HG03108 (cell line): ENCODE data around the gene ZNF646.

Experiments used
- ATAC-seq: cut with Tn5 transposase; IDR thresholded peaks from one replicate; pipeline ENCODE4 v1.9.1; 2021; ENCODE audit warnings: moderate library complexity; ENCODE audit not compliant: unreplicated experiment

The ZNF646 gene

GRCh38 chr16:31063495-31063842 lies 10.8 kb upstream of the ZNF646 start:
- no peak for ATAC-seq

GRCh38 chr16:31063843-31064611 lies 10.2 kb upstream of the ZNF646 start:
- no peak for ATAC-seq

DNA sequence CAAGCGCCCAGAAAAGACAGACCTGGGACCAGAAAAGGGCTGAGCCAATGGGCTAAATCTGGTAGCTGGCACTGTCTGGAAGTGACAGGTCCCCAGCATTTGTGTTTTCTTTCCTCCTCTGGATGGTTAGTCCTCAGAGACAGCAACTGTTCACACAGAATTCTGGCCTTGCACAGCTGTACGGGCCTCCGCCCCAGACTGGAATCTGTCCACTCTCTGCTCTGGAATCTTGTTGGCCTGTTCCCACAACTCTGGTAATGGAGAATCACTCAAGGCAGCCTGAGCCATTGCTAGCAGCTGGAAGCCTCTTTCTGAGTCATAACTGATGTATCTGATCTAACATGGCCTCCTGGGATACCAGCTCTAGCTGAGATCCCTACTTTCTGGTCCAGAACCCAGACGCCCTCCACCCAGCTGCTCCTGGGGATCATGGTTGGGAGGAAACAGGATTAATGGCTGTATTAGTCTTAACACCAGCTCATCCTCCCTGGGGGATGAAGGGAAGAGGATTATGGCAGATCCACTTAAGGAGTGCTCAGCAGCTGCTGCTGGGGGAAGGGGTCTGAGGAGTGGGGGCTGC lies 9.2 kb upstream of the ZNF646 start:
- no peak for ATAC-seq

DNA sequence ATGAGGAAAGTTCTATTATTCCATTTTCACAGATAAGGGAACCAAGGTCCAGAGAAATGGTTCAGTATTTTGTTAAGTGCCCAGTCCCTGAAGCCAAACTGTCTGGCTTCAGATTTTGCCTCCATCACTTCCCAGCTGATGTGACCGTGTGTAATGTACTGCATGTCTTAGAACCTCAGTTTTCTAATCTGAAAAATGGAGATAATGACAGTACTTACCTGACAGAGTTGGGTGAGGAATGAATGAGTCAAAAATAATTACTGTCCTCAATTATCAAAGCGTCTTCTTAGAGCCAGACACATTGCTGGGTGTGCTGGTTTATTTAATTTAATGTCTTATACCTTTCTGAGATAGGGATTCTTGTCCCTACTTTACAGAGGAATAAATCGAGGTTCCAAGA lies 6.9 kb upstream of the ZNF646 start:
- no peak for ATAC-seq

DNA sequence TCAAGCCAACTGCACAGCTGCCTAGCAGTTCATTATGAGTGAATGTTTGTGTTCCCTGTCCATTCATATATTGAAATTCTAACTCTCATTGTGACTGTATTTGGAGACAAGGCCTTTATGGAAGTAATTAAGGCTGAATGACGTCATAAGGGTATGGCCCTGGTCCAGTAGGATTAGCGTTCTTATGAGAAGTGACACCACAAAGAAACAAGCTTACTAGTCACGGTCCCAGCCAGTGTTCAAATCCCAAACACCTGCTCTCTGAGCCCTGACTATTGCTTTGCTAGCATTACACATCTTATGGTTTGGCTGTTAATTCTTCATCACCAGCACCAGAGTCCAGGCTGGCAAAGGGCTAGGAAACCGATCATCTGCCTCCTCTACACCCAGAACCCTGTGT lies 2.4 kb upstream of the ZNF646 start:
- no peak for ATAC-seq

DNA sequence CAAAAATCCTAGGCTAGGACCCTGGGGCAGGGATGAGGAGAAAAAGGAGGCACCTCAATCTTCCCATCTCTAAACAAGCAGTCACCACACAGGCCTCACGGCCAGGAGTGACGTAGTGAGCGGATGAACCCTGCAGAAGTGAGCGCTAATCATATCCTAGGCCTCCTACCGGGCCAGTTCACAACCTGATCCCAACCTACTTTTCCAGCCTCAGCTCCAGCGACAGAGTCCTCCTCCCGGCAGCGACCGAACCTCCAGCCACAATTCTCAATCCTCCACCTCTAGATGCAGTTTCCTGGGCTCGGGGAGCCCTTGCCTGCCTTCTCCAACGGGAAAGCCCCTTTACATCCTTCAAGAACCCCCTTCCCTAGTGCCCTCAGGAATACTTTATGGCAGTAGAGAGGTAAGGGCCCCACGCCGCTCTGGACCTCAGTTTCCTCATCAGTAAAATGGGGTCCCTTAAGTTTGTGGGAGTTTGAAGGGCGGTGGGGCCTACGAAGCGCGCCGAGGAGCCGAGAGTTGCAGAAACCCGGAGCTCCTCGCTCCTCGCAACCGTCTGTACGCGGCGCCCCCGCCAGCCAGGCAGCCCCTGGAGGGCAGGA lies 1.6 kb upstream of the ZNF646 start:
- ATAC-seq = no peak

DNA sequence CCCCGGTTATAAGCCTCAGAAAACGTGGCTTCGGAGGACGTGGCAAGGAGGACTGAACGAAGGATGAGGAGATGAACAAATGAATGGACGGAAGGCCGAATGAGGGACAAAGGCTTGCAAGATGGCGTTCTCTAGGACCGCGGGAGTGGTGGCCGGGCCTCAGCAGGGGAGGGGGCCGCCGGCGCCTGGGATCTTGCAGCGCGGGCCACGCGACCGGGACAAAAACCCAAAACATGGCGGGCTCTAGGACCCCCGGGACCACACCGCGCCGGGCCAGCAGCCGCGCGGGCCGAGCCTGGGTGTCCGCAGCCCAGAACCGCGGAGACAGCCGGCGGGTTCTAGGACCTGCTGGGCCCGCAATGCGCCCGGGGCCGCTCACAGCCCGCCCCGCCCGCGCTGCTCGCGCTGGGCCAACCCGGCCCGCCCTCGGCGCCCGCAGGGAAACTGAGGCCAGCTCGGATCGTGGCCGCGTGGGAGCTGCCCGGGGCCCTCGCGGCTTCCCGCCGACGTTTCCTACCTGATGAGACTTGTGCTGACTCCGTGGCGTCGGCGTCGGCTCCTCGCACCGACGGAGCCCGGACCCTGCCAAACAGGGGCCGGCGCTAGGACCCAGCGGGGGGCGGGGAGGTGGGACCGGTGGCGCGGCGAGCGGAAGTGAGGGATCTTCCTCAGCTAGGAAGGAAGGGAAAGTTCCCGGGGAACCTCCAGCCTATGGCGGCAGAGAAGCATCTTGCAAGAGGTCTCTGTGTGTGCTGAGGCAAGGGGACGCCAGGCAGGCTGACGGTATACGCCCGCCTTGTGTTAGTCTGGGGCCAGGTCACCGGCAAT lies 866 bp upstream of the ZNF646 start:
- ATAC-seq = peak; percentile 43

DNA sequence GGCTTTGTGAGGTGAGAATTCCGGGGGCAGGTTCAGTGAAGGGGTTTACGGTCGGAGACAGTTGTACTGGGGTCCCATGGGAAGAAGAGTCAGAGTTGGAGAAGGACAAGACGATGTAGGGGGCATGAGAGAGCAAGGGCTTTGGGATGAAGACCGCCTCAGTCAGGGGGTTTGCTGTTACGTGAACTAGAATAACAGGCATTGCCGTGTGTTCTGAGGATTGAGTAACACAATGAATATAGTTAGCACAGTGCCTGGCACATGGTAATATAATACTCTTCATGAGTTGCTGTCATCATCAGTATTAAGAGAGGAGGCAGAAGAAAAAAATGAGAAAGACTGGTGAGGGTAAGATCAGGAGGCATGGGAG lies 577 bp downstream of the ZNF646 start:
- no peak for ATAC-seq

GRCh38 chr16:31076319-31076718 lies 2.1 kb downstream of the ZNF646 start:
- no peak for ATAC-seq

DNA sequence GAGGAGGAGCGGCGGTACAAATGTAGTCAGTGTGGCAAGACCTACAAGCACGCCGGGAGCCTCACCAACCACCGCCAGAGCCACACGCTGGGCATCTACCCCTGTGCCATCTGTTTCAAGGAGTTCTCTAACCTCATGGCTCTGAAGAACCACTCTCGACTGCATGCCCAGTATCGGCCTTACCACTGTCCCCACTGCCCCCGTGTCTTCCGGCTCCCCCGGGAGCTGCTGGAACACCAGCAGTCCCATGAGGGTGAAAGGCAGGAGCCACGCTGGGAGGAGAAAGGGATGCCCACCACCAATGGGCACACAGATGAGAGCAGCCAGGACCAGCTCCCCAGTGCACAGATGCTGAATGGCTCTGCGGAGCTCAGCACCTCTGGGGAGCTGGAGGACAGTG lies 2.8 kb downstream of the ZNF646 start:
- ATAC-seq = no peak

- ATAC-seq = no peak
These were observed 3.6 kb downstream of the ZNF646 start for GRCh38 chr16:31077592-31078396.

GRCh38 chr16:31078597-31079341 lies 4.5 kb downstream of the ZNF646 start:
- ATAC-seq = no peak

GRCh38 chr16:31079342-31079944 lies 5.2 kb downstream of the ZNF646 start:
- no peak for ATAC-seq

- no peak for ATAC-seq
These were observed 5.9 kb downstream of the ZNF646 start for GRCh38 chr16:31080035-31080629.

- no peak for ATAC-seq
These were observed 6.7 kb downstream of the ZNF646 start for GRCh38 chr16:31080756-31081419.

DNA sequence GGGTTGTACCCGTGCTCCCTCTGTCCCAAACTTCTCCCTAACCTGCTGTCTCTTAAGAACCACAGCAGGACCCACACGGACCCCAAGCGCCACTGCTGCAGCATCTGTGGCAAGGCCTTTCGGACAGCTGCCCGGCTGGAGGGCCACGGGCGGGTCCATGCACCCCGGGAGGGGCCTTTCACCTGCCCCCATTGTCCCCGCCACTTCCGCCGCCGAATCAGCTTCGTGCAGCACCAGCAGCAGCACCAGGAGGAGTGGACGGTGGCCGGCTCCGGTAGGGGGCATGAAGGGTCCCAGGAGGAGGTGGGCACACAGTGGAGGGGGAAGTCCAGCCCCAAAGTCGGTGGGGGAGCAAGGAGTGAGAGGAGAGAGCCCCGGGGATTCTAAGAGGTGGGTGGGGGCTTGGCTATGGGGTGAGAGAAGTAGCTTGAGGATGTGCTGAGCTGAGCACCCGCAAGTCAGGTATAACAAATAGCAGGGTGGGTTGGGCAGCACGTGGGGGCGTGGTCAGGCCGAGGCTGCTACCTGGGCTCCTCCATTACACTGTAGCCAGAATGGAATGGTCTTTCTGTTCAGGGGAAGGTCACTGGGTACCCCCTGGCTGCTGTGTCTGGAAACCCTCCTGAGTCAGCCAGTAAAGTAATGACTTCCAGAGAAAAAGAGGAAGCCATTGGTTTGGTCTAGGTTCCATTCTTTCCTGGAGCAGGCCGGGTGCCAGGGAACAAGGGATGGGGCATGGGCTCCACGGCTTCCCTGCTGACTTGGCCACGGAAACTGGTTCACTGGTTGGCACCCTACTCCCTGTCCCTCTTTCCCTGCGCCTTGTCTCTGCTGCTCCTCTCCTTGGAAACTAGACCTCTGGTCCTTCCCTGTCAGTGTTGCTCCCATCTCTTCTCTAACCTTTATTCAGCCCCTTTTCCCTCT lies 7.5 kb downstream of the ZNF646 start:
- no peak for ATAC-seq

GRCh38 chr16:31082368-31083045 lies 8.3 kb downstream of the ZNF646 start:
- ATAC-seq = no peak
